GM19468 (cell line): ENCODE measurements around the gene KRTAP1-4.
"Not testable (repeated sequence)": the region's sequence is repeated elsewhere in the genome, so short reads cannot be mapped to it uniquely, and the experiment has no call there.

Experiments used
- ATAC-seq: cut with Tn5 transposase; IDR thresholded peaks from one replicate; pipeline ENCODE4 v1.9.1; 2021; ENCODE audit warnings: mild to moderate bottlenecking, moderate library complexity, moderate number of reproducible peaks; ENCODE audit not compliant: unreplicated experiment; ENCODE audit errors: extremely low read depth

KRTAP1-4 gene

GRCh38 chr17:41029633-41030245 is at the start of gene KRTAP1-4:
TSS of gene KRTAP1-4 (minus strand) at chr17:41030195. CDS start at chr17:41030078, 117 bp downstream.
- no peak for ATAC-seq

- ATAC-seq, result no peak
These were observed 46.8 kb upstream of the KRTAP1-4 start for GRCh38 chr17:41076788-41077187.

- ATAC-seq, result no peak
These were observed 43.7 kb upstream of the KRTAP1-4 start for GRCh38 chr17:41073676-41074075.

- ATAC-seq, result no peak
These were observed 41.8 kb upstream of the KRTAP1-4 start for GRCh38 chr17:41071606-41072360.

- no peak for ATAC-seq
These were observed 39.0 kb upstream of the KRTAP1-4 start for GRCh38 chr17:41069031-41069430.

GRCh38 chr17:41067281-41067680 is 37.3 kb upstream of the KRTAP1-4 start:
- ATAC-seq, result no peak

- no peak for ATAC-seq
These were observed 36.0 kb upstream of the KRTAP1-4 start, which contains the start of gene KRTAP2-4 for GRCh38 chr17:41065829-41066624. TSS of gene KRTAP2-4 (minus strand) at chr17:41065879. CDS start at chr17:41065845, 34 bp downstream.

- not testable (repeated sequence) for ATAC-seq
These were observed 35.2 kb upstream of the KRTAP1-4 start for GRCh38 chr17:41065016-41065689.

- ATAC-seq, result no peak
These were observed 34.3 kb upstream of the KRTAP1-4 start for GRCh38 chr17:41064301-41064700.

GRCh38 chr17:41063449-41063848 is 33.5 kb upstream of the KRTAP1-4 start:
- ATAC-seq, result no peak

GRCh38 chr17:41061964-41062363 is 32.0 kb upstream of the KRTAP1-4 start:
- no peak for ATAC-seq

- ATAC-seq, result no peak
These were observed 30.1 kb upstream of the KRTAP1-4 start, which contains the start of gene KRTAP2-3 for GRCh38 chr17:41060052-41060604. TSS of gene KRTAP2-3 (minus strand) at chr17:41060114. CDS start at chr17:41060050, 64 bp downstream.

GRCh38 chr17:41059276-41060051 is 29.5 kb upstream of the KRTAP1-4 start:
- ATAC-seq, result not testable (repeated sequence)

GRCh38 chr17:41058741-41059140 is 28.7 kb upstream of the KRTAP1-4 start:
- no peak for ATAC-seq

GRCh38 chr17:41057547-41057946 is 27.6 kb upstream of the KRTAP1-4 start:
- no peak for ATAC-seq

GRCh38 chr17:41055130-41055529 is 25.1 kb upstream of the KRTAP1-4 start, which contains the start of gene KRTAP2-2:
TSS of gene KRTAP2-2 (minus strand) at chr17:41055230. CDS start at chr17:41055211, 19 bp downstream.
- not testable (repeated sequence) for ATAC-seq

- ATAC-seq, result not testable (repeated sequence)
These were observed 24.6 kb upstream of the KRTAP1-4 start for GRCh38 chr17:41054556-41054955.

- no peak for ATAC-seq
These were observed 24.0 kb upstream of the KRTAP1-4 start for GRCh38 chr17:41054025-41054424.

- ATAC-seq, result no peak
These were observed 22.6 kb upstream of the KRTAP1-4 start for GRCh38 chr17:41052566-41052965.
